GM19455 (cell line): ENCODE results near the gene KRIT1.
"Not testable (repeated sequence)": the region's sequence is repeated elsewhere in the genome, so short reads cannot be mapped to it uniquely, and the experiment has no call there.

Experiments used
- ATAC-seq: cut with Tn5 transposase; IDR thresholded peaks from one replicate; pipeline ENCODE4 v1.9.1; 2021; ENCODE audit not compliant: unreplicated experiment

Gene KRIT1

DNA sequence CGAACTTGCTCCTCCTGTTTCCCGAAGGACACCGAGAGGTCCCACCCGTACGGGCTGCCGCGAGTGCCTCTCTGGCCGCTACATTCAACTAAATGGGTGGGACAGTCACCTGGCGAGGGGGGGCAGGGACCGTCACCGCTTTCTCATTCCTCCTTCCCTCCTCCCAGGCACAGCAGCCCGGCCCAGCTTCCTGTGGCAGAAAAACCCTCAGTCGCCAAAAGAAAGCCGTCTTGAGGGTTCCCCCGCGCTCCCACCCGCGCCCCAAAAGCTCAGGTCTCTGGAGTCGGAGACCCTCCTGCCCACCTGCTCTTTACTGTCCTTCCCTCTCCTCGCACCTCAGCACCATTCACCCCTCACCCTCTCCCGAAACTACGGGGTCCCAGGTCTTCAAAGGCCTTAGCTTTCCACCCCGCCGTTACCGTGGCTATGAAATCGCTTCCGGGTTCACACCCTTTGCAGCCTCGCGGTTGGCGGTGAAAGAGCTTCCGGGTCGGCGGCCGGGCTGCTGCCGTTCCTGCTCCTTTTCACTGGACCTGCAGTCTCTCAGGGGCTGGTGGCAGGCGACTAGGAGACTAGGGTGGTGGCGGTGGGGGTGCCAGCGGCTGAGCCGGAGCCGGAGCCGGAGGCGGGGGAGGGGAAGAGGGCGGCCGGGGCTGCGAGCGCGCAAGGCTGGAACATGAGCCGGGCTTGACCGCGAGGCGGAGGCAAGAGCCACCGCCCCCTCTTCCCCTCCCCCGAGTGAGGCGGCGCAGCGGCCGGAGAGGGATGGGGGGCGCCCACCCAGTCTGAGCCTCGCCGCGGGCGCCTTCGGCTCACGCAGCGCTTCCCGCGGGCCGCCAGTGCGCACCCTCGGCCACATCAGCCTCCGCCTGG, at the start of gene KRIT1, which contains the start of gene ANKIB1:
KRIT1 (minus strand) TSS at position 428 of the 873 bp plus-strand sequence. CDS start 3,779 bp downstream, outside the sequence.
ANKIB1 (plus strand) TSS at position 488 of the 873 bp plus-strand sequence. CDS start 49,005 bp downstream, outside the sequence.
- ATAC-seq, result peak; percentile 78

GRCh38 chr7:92295391-92295790, 49.7 kb upstream of the KRIT1 start:
- ATAC-seq, result no peak

- no peak for ATAC-seq
Observed at GRCh38 chr7:92293896-92294590, 48.3 kb upstream of the KRIT1 start.

GRCh38 chr7:92292981-92293380, 47.3 kb upstream of the KRIT1 start:
- ATAC-seq, result no peak

GRCh38 chr7:92289321-92289720, 43.6 kb upstream of the KRIT1 start:
- ATAC-seq, result no peak

GRCh38 chr7:92282930-92283329, 37.2 kb upstream of the KRIT1 start:
- no peak for ATAC-seq

- no peak for ATAC-seq
Observed at GRCh38 chr7:92282221-92282814, 36.6 kb upstream of the KRIT1 start.

DNA sequence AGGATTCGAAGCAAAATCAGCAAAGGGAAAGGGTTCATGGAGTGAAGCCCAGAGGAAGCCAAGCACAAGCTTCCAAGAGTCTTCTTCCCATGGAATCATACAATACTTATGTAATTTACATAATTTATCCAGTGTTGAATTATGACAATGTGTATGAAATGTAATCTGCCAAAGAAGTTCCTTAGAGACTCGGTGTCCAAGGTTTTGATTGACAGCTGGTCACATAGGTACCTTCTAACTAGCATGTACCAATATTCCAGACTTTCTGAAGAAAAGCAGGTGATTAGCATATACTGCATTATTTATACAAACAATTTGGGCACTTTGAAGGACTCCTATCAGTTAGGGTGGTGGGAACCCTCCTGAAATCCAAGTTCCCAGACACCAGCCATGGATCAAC, 35.3 kb upstream of the KRIT1 start:
- ATAC-seq, result no peak

DNA sequence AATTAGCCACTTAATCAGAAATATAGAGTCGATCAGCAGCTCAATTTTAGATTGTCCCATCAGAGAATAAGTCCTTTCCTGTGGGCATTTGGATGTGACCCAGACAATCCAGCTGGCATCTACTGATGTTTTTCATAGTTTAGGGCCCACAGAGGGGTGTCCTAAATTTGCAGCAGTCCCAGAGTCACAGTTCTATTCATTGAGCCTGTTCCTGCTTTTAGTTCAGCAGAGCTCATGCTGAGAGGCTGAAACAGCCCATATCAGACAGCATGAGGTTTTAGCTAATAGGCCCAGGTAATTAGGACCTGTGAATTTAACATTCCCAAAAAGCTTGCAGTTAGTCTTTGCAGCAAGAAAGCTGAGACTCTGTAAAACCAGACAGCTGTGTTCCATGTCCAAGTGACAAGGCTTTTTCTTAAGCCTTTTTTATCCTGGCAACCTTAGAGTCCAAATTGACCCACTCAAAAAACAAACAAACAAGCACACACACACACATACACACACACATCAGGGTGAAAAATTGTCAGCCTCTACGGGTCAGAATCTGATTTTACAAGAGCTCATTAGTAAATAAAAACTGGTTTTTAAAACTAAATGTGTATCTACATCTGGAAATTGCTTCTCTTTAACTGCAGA, 33.8 kb upstream of the KRIT1 start:
- no peak for ATAC-seq

DNA sequence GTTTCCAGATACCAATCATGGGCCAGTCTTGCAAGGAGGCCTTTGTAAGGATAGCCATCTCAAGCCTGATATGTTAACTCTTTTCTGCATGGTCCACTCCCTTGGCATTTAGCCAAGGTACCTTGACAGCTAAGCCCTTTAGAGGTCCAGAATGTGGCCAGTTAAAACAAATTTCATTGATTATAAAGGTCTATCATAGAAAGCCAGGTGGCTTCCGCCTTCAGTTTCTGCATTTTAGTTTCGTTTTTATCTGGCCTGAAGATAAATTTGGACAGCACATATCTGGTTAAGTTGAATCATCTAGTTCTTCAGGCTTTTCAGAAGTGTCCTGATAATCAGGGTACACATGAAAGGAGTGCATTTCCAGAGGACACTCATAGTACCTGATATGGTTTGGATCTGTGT, 30.7 kb upstream of the KRIT1 start:
- peak; percentile 90 for ATAC-seq

DNA sequence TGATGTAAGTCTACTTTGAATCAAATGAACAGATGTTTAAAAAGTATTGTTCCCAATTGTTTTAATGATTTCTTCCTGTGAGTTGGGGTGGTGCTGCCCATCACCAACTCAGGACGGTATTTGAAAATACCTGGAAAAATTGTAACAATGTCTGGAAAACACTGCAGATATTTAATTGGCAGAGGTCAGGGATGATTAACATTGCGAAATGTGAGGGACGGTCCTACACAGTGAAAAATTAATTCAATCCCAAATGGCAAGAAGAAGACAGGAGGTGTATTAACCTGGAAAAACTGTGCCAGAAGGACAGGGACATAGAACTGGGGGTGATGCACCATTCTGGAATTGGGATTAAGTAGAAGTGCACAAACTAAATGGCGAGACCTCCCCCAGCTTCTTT, 29.6 kb upstream of the KRIT1 start:
- ATAC-seq, result no peak

- no peak for ATAC-seq
Observed at GRCh38 chr7:92268921-92269320, 23.2 kb upstream of the KRIT1 start.

DNA sequence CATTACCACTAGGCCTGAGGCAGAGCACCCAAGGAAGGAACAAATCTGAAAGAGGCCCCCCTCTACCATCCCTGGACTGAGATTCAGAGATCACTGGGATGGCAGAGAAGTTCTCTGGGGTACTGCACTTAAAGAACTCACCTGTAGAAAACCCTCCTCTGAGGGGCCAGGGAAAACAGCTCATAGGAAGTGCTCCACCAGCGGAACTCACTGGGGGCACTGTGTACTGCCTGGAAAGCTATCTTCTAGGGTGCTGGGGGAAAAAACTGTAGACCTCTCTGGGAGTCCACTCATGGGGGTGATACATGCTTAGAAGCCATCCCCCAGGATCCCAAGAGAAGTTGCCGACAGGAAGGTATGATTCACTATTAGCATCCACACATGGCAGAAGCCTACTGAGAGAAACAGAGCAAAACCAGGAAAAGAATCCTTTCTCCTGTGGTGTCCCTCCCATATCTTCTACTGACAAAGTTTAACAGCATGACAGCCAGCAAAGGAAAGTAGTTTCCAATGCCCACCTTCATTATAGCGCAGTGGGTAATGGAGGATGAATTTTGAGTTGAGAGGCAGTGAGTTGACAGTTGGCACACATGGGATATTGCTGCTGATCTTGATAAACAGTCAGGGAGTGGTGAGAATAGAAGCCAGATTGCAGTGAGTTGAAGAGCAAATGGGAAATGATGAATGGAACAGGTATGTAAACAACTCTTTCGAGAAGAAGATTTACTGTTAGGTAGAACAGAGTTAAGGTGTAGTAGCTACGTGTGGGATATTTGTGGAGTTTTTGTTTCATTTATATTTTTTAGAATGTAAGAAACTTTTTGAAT, 20.9 kb upstream of the KRIT1 start:
- no peak for ATAC-seq

- ATAC-seq, result no peak
Observed at GRCh38 chr7:92260248-92260781, 14.6 kb upstream of the KRIT1 start.

DNA sequence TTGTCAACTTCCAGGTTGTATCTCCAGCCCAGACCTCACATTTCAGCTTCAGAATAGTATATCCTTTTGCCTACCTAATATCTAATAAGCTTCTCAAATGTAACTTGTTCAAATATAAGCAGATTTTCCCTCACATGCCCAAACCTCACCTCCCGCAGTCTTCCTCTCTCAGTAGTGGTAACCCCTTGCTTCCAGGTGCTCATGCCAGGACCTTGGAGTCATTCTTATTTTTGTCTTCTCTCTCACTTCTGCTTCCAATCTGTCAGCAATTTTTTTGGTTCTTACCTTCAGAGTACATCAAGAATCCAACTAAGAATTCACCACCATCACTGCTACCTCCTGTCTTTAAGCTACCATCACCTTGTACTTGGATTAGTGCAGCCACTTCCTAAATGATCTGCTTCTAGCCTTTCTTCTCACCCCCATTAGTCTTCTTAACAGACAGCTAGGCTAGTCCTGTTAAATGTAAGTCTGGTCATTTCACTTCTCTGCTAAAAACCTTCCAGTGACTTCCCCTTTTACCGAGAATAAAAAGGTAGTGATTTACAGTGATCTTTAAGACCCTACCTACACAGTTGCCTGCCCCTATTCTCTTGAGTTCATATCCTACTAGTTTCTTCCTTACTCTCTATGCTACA, 14.0 kb upstream of the KRIT1 start:
- ATAC-seq, result no peak

- no peak for ATAC-seq
Observed at GRCh38 chr7:92259062-92259461, 13.3 kb upstream of the KRIT1 start.

DNA sequence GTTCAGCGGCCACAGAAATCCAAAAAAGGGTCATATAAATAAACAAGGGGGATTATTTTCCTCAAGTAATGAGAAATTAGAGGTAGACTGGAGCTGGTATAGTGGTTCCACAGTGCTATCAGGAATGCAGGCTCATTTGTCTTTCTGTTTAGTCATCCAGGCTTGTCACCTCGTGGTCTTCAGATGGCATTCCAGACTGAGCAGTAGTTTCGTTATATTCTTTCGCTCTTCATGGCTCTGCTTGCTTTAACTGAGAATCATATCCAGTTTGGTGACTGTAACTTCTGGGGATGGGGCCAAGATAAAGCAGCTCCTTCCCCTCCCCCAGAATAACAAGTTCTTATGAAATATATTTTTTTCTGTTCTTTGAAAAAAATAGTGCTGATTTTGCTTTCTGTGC, 9.6 kb upstream of the KRIT1 start:
- ATAC-seq, result no peak

DNA sequence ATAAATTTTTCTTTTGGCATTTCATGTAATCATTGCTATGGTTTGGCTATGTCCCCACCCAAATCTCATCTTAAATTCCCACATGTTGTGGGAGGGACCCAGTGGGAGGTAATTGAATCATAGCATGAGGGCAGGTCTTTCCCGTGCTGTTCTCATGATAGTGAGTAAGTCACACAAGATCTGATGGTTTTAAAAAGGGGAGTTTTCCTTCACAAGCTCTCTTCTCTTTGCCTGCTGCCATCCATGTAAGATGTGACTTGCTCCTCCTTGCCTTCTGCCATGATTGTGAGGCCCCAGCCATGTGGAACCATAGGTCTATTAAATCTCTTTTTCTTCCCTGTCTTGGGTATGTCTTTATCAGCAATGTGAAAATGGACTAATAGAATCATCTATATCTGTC, 9.1 kb upstream of the KRIT1 start:
- not testable (repeated sequence) for ATAC-seq

- ATAC-seq, result no peak
Observed at GRCh38 chr7:92253251-92253650, 7.5 kb upstream of the KRIT1 start.

GRCh38 chr7:92251181-92251580, 5.5 kb upstream of the KRIT1 start:
- no peak for ATAC-seq
